Choroid plexus epithelial cell (primary cell): ENCODE data around the gene ENPP3.

Source experiments
- DNase-seq: peaks from one replicate; pipeline ENCODE4 v3.0.0-alpha.2; 2010; ENCODE audit warnings: low read depth
- H3K4me3 ChIP-seq: 2 replicates; pipeline ENCODE4 v1.5.1; 2011; ENCODE audit warnings: low read depth, mild to moderate bottlenecking, control low read depth, low read length, moderate library complexity
- TF ChIP-seq, protein P1 (sequence below): conservative IDR thresholded peaks from 2 replicates; pipeline ENCODE4 v1.5.1; 2011; ENCODE audit warnings: low read depth, mild to moderate bottlenecking, control low read depth, inconsistent platforms, low read length, moderate library complexity

ENPP3 gene

DNA sequence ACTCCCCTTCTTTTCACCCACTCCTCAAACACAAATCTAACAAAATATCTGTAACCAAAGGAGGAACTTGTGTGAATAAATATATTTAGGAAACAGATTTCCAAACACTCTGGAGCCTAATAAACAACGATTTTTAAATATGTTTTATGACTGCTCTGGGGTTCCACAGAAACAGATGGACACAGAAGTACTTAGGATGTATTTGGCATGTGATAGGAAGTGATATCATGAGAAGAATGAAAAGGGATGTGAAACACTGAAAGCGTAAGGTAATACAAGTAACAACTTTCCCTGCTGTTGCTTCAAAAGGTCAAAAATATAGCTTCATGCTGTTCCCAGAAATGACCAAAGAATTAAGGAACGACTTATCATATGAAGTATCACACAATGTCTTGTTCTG is 144.6 kb downstream of the ENPP3 start:
- TF ChIP-seq, protein P1, sequence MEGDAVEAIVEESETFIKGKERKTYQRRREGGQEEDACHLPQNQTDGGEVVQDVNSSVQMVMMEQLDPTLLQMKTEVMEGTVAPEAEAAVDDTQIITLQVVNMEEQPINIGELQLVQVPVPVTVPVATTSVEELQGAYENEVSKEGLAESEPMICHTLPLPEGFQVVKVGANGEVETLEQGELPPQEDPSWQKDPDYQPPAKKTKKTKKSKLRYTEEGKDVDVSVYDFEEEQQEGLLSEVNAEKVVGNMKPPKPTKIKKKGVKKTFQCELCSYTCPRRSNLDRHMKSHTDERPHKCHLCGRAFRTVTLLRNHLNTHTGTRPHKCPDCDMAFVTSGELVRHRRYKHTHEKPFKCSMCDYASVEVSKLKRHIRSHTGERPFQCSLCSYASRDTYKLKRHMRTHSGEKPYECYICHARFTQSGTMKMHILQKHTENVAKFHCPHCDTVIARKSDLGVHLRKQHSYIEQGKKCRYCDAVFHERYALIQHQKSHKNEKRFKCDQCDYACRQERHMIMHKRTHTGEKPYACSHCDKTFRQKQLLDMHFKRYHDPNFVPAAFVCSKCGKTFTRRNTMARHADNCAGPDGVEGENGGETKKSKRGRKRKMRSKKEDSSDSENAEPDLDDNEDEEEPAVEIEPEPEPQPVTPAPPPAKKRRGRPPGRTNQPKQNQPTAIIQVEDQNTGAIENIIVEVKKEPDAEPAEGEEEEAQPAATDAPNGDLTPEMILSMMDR: no peak
- no peak for DNase-seq
- no peak overlapping the region for H3K4me3 ChIP-seq

DNA sequence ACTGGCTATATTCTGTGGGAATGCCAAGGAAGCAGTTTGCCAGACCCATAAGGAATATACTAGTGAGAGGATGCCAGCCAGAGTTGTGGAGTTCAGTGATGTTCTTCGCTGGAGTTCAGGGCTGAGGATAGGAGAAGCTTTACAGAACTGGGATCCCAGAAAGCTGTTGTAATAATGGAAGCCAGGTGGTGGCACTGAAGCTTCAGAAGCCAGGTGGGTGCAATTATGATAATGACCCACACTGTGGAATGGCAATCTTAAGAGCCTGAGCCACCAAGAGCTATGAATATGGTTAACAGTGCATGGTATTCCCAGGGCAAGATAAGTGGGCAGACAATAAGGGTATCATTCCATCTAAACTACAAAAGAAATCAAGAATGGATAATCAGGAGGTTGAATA is 145.7 kb downstream of the ENPP3 start:
- TF ChIP-seq, protein P1: peak; percentile 43
- DNase-seq: peak; percentile 50
- no peak overlapping the region for H3K4me3 ChIP-seq

DNA sequence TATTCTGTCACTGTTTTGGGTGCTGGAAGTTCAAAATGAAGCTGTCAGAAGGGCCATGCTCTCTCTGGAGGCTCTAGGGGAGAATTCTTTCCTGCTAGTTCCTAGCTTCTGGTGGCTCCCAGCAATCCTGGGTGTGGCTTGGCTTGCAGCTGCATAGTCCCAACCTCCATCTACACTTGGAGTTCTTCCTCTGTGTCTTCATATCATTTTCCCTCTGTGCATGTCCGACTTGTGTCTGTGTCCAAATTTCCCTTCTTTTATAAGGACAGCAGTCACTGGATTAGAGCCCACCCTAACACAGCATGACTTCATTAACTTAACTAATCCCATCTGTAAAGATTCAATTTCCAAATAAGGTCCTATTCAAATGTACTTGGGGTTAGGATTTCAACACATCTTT is 147.5 kb downstream of the ENPP3 start:
- TF ChIP-seq, protein P1: no peak
- no peak overlapping the region for H3K4me3 ChIP-seq
- DNase-seq: no peak

DNA sequence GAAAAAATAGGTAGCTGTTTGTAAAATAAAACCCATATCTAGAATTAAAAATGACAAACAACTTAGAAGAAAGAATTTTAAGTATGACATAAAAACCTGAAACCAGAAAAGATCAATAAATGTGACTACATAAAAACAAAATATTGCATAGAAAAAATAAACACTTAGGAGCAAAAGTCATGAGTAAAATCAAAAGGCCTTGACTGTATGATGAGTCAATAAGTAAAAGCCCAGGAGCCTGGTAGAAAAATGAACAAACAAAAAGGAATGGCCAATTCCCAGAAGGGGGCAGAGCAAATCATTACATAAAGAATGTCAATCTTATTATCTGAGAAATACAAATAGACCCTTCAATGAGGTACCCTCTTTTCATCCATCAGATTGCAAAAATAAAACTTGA is 150.0 kb downstream of the ENPP3 start:
- H3K4me3 ChIP-seq: no peak overlapping the region
- TF ChIP-seq, protein P1: no peak
- peak; percentile 34 for DNase-seq

DNA sequence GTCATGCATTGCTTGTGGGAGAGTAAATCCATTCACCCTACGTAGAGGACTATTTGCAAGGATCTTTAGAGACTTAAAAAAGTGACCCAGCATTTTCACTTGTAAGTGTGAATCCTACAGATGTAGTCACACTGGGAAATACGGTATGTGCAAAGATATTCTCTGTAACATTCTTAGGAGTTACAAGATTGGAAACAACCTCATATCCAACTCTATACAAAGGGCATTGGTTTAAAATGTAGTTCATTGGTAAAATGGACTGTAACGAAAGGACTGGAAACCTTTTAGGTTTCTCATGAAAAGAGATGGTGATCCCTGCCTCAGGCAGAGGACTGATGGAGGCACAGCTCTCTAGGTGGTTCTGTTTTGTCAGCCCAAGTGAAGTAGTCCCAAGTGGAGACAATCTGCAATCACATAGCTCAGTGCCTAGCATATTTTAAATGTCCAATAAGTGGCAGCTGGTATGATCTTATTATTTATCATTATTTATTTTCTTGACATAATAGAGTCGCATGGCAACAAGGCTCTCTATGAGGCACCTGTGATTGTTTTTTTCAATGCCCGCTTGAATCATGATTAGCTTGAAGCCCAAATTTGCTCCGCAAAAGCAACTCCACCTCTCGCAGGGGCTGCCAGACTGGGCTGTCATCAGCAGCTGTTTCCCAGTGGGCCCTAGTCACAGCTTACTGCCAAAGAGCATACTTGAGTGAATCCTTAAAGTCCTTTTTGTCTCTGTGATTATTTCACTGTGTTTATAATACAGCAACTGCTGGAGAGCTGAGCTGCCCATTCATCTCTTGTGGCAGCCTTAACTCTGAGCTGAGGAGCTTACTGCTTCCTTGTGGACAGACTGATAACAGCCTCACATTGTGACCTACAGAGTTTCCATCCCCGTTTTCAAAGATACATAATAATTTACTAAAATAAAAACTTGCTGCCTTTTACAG is 150.9 kb downstream of the ENPP3 start:
- H3K4me3 ChIP-seq: no peak overlapping the region
- TF ChIP-seq, protein P1: peak; percentile 52
- peak; percentile 51 for DNase-seq

DNA sequence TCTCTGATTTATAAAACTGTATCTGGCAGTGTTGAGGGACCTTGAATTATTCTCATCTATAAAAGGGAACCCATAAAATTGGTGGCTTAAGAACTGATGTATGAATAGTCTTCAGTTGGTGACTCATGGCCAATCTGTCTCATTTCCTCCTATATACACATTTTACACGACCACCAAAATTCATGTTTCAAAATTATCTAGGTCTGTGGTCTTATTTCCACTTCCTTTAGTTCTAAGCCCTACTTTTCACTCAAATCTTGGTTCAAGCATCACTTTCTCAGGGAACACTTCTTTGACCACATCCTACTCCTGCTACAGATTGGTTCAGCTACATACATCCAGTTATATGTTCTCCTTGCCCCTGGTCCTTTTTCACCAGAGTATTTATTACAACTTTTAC is 152.1 kb downstream of the ENPP3 start:
- no peak overlapping the region for H3K4me3 ChIP-seq
- DNase-seq: no peak
- TF ChIP-seq, protein P1: no peak

DNA sequence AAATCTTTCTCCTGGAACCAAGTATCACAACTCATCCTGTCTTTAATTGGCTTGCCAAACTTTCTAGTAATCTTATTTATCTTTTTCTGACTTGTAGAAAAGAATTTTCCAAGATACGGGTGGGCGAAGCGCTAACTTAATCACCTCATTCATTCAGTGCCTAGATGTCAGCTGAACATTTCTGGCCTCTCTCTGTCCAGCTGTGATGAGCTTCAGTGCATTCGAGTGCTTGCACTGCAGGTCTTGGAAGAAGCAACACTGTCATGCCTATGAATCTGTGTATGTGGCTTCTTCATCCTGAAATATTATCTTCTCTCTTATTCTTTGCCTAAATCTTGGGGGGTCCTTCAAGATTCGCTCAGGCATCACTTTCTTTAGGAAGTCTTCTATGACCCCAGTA is 154.4 kb downstream of the ENPP3 start:
- TF ChIP-seq, protein P1: no peak
- no peak for DNase-seq
- H3K4me3 ChIP-seq: no peak overlapping the region
